SU-DHL-6 (cell line): ENCODE measurements around the gene PRKAR2A.
"Not testable (repeated sequence)": the region's sequence is repeated elsewhere in the genome, so short reads cannot be mapped to it uniquely, and the experiment has no call there.

ENCODE experiments used
- H2AFZ ChIP-seq: fragments of 200-600 bp; sonication (generic); 2 replicates; pipeline ENCODE4 v1.6.1; 2014; ENCODE audit warnings: low read depth, mild to moderate bottlenecking, moderate library complexity, mixed read lengths, antibody characterized with exemption, low read length; ENCODE audit not compliant: severe bottlenecking
- H3F3A ChIP-seq: fragments of 200-600 bp; shearing (Covaris generic); 2 replicates; pipeline ENCODE4 v1.6.0; 2016; ENCODE audit warnings: antibody characterized with exemption, mild to moderate bottlenecking; ENCODE audit not compliant: insufficient read depth
- H3K27ac ChIP-seq: fragments of 200-600 bp; sonication (generic); 2 replicates; pipeline ENCODE4 v1.5.1; 2016; ENCODE audit warnings: low read depth, mild to moderate bottlenecking, low read length, moderate library complexity, mixed read lengths
- H3K27me3 ChIP-seq: fragments of 200-600 bp; sonication (generic), shearing (Covaris generic); 2 replicates; pipeline ENCODE4 v1.6.0; 2014; ENCODE audit warnings: mild to moderate bottlenecking, low read length
- H3K36me3 ChIP-seq: fragments of 200-600 bp; sonication (generic); 2 replicates; pipeline ENCODE4 v1.6.1; 2014; ENCODE audit warnings: mild to moderate bottlenecking, low read length, mixed read lengths
- H3K4me2 ChIP-seq: fragments of 300-600, 200-600 bp; shearing (Covaris generic), sonication (generic); 2 replicates; pipeline ENCODE4 v1.6.0; 2014; ENCODE audit warnings: low read length, low read depth, mild to moderate bottlenecking; ENCODE audit not compliant: poor library complexity, severe bottlenecking
- H3K4me3 ChIP-seq: fragments of 200-600 bp; sonication (generic); 2 replicates; pipeline ENCODE4 v1.5.1; 2014; ENCODE audit warnings: antibody characterized with exemption, low read length, mild to moderate bottlenecking, mixed read lengths; ENCODE audit not compliant: insufficient read depth, poor library complexity, severe bottlenecking
- H3K79me2 ChIP-seq: fragments of 200-600 bp; sonication (generic); 2 replicates; pipeline ENCODE4 v1.6.1; 2014; ENCODE audit warnings: mild to moderate bottlenecking, low read length, moderate library complexity; ENCODE audit not compliant: insufficient read depth
- H3K9ac ChIP-seq: fragments of 200-600 bp; sonication (generic); 2 replicates; pipeline ENCODE4 v1.7.0; 2014; ENCODE audit warnings: mild to moderate bottlenecking, low read length
- H3K9me2 ChIP-seq: fragments of 200-600 bp; sonication (generic); replicated peaks from 2 replicates; pipeline ENCODE4 v1.6.1; 2014; ENCODE audit warnings: low read length; ENCODE audit not compliant: insufficient read depth
- H3K9me3 ChIP-seq: fragments of 200-600 bp; sonication (generic); 2 replicates; pipeline ENCODE4 v1.6.1; 2014; ENCODE audit warnings: low read length, mixed read lengths; ENCODE audit not compliant: insufficient read depth
- H4K20me1 ChIP-seq: fragments of 200-600 bp; sonication (generic); 2 replicates; pipeline ENCODE4 v1.6.1; 2014; ENCODE audit warnings: low read depth, mild to moderate bottlenecking, antibody characterized with exemption, low read length, moderate library complexity, mixed read lengths
- EZH2phosphoT487 ChIP-seq: fragments of 200-600 bp; sonication (generic), shearing (Covaris generic); conservative IDR thresholded peaks from 2 replicates; pipeline ENCODE4 v1.6.1; 2018; ENCODE audit warnings: mild to moderate bottlenecking, antibody characterized with exemption, low read length, moderate library complexity, mixed read lengths
- TF ChIP-seq, protein P1 (sequence below): fragments of 200-600 bp; sonication (generic); IDR thresholded peaks from one replicate; pipeline ENCODE4 v1.5.1; 2017; ENCODE audit warnings: antibody characterized with exemption, mild to moderate bottlenecking, low read length, moderate library complexity; ENCODE audit not compliant: insufficient read depth, poor library complexity, severe bottlenecking

PRKAR2A gene

DNA sequence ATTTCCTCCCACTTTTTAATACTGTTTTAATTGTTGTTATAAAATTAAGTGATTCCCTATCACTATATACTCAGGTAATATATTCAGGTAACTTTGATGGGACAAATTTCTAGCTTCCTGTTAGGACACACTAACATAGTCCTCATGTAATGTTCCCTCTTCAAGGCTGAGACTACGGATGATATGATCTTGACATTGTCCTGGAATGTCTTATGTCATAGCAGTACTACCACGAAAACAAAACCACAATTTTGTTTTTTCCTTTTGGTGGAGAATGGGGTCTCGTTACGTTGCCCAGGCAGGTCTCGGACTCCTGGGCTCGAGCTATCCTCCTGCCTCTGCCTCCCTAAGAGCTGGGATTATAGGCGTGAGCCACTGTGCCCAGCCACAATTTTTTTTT is 103.9 kb downstream of the PRKAR2A start:
- H3K79me2 ChIP-seq: no peaks in the 10 kb centered on the region
- no peaks in the 10 kb centered on the region for H3K9me2 ChIP-seq
- H3K9me3 ChIP-seq: no peaks in the 10 kb centered on the region
- H3K4me3 ChIP-seq: no peak overlapping the region
- H4K20me1 ChIP-seq: no peaks in the 10 kb centered on the region
- H3K27ac ChIP-seq: no peak overlapping the region
- no peaks in the 10 kb centered on the region for H3K27me3 ChIP-seq
- H2AFZ ChIP-seq: no peak overlapping the region
- no peaks in the 10 kb centered on the region for H3F3A ChIP-seq
- no peak overlapping the region for H3K4me2 ChIP-seq
- TF ChIP-seq EZH2phosphoT487: no peak
- TF ChIP-seq, protein P1, sequence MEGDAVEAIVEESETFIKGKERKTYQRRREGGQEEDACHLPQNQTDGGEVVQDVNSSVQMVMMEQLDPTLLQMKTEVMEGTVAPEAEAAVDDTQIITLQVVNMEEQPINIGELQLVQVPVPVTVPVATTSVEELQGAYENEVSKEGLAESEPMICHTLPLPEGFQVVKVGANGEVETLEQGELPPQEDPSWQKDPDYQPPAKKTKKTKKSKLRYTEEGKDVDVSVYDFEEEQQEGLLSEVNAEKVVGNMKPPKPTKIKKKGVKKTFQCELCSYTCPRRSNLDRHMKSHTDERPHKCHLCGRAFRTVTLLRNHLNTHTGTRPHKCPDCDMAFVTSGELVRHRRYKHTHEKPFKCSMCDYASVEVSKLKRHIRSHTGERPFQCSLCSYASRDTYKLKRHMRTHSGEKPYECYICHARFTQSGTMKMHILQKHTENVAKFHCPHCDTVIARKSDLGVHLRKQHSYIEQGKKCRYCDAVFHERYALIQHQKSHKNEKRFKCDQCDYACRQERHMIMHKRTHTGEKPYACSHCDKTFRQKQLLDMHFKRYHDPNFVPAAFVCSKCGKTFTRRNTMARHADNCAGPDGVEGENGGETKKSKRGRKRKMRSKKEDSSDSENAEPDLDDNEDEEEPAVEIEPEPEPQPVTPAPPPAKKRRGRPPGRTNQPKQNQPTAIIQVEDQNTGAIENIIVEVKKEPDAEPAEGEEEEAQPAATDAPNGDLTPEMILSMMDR: no peak
- H3K9ac ChIP-seq: no peak overlapping the region
- no peaks in the 10 kb centered on the region for H3K36me3 ChIP-seq

DNA sequence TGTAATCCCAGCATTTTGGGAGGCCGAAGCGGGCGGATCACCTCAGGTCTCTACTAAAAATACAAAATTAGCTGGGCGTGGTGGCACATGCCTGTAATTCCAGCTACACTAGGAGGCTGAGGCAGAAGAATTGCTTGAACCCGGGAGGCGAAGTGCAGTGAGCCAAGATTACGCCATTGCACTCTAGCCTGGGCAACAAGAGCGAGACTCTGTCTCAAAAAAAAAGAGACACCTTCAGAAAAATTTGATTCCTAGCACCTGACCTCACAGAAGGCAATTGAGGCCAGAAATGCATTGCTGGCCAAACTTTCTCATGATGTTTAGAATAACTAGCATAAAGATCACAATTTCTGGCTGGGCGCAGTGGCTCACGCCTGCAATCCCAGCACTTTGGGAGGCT is 106.4 kb downstream of the PRKAR2A start:
- H3K36me3 ChIP-seq, H2AFZ ChIP-seq, H3K4me3 ChIP-seq, H4K20me1 ChIP-seq, H3F3A ChIP-seq, H3K79me2 ChIP-seq, H3K9ac ChIP-seq, H3K27me3 ChIP-seq, H3K9me3 ChIP-seq, H3K9me2 ChIP-seq, H3K4me2 ChIP-seq, H3K27ac ChIP-seq: not testable (repeated sequence)

GRCh38 chr3:48739955-48740823 is 107.5 kb downstream of the PRKAR2A start:
- Histone ChIP-seq H3K27ac (no peak overlapping the region), H2AFZ (peak overlapping the region; percentile 85), H3K9me2 (no peaks in the 10 kb centered on the region), H3K9me3 (no peaks in the 10 kb centered on the region), H3K4me2 (no peak overlapping the region), H3K27me3 (no peaks in the 10 kb centered on the region), H3K79me2 (no peaks in the 10 kb centered on the region), H3K9ac (no peak overlapping the region), H4K20me1 (no peaks in the 10 kb centered on the region), H3F3A (no peaks in the 10 kb centered on the region), H3K4me3 (no peak overlapping the region), H3K36me3 (no peaks in the 10 kb centered on the region)
- TF ChIP-seq, protein P1: peak; percentile 61
- TF ChIP-seq EZH2phosphoT487: no peak

DNA sequence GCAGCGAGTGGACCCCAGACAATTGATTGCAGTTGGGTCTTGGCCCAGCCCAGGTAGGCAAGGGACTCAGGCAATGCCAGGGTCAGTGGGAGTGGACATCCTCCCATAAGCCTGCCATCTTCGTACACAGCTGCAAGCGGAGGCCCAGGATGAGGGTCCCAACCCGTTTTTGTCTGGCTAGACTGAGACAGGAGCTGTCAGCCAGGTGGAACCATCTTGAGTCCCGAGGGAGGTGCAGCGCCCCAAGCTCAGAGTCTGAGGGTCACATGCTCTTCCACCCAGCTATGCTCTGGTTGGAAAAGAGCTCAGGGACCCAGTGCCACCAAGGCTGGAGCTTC is 108.1 kb downstream of the PRKAR2A start:
- H3K9me2 ChIP-seq: no peaks in the 10 kb centered on the region
- TF ChIP-seq, protein P1: no peak
- TF ChIP-seq EZH2phosphoT487: no peak
- H3K27me3 ChIP-seq: no peaks in the 10 kb centered on the region
- no peak overlapping the region for H3K27ac ChIP-seq
- H3K9ac ChIP-seq: no peak overlapping the region
- peak overlapping the region; percentile 85 for H2AFZ ChIP-seq
- no peak overlapping the region for H3K4me3 ChIP-seq
- H3K36me3 ChIP-seq: no peaks in the 10 kb centered on the region
- no peak overlapping the region for H3K4me2 ChIP-seq
- no peaks in the 10 kb centered on the region for H3F3A ChIP-seq
- no peaks in the 10 kb centered on the region for H3K9me3 ChIP-seq
- no peaks in the 10 kb centered on the region for H4K20me1 ChIP-seq
- H3K79me2 ChIP-seq: no peaks in the 10 kb centered on the region
